Tibial artery (tissue), 4 donors: ENCODE measurements around the gene TRAPPC2.

Experiments
- DNase-seq, 2 donors: peaks; one replicate each; pipeline ENCODE4 v3.0.0-alpha.2; 2019
- H3K27ac ChIP-seq, 2 donors: fragments of 200-600 bp; sonication (generic) in 1 of 2; 1 replicate in 1 of 2; 2 replicates in 1 of 2; pipeline ENCODE4 v1.5.1; 2018 to 2019; ENCODE audit warnings: mild to moderate bottlenecking in 1 of 2
- H3K27me3 ChIP-seq, 2 donors: fragments of 200-600 bp; sonication (generic) in 1 of 2; one replicate each; pipeline versions ENCODE4 v1.5.1 to v1.6.0; 2016 to 2019
- H3K36me3 ChIP-seq, 3 donors: fragments of 200-600 bp; sonication (generic) in 2 of 3; one replicate each; pipeline ENCODE4 v1.5.1; 2016 to 2019; ENCODE audit warnings: mild to moderate bottlenecking in 2 of 3
- H3K4me1 ChIP-seq, 4 donors: fragments of 200-600 bp; sonication (generic) in 2 of 4; 1 replicate in 3 of 4; 2 replicates in 1 of 4; pipeline ENCODE4 v1.5.1; 2016 to 2019
- H3K4me3 ChIP-seq, 2 donors: fragments of 200-600 bp; sonication (generic) in 1 of 2; 1 replicate in 1 of 2; 2 replicates in 1 of 2; pipeline ENCODE4 v1.5.1; 2018 to 2019; ENCODE audit warnings: mild to moderate bottlenecking in 2 of 2
- H3K9me3 ChIP-seq, 3 donors: fragments of 200-600 bp; sonication (generic) in 1 of 3; one replicate each; pipeline ENCODE4 v1.5.1; 2016 to 2019
- CTCF ChIP-seq, 2 experiments: fragments of 200-600 bp in 1 of 2; fragments of 450-650 bp in 1 of 2; IDR thresholded peaks; one replicate each; pipeline ENCODE4 v1.5.1; 2017 to 2019; ENCODE audit warnings: antibody characterized with exemption in 2 of 2, mild to moderate bottlenecking in 1 of 2, moderate library complexity in 1 of 2
- intact Hi-C: fragments of 100-400 bp; cut with DNase I; formaldehyde crosslinking; loops from one replicate; pipeline ENCODE4 v1.15.0; 2023; ENCODE audit warnings: low total_unique reads

The TRAPPC2 gene

GRCh38 chrX:13693341-13693961 lies 41.0 kb downstream of the TRAPPC2 start:
- no peak for TF ChIP-seq CTCF (IDR thresholded peaks at IDR 0.05)
- intact Hi-C loops, result no loop called here
- H3K9me3 ChIP-seq, result no peaks in the 10 kb centered on the region
- no peak for DNase-seq
- no peaks in the 10 kb centered on the region for H3K27me3 ChIP-seq
- no peaks in the 10 kb centered on the region for H3K36me3 ChIP-seq
- peaks cover 0 to 50% (median 15%) of the 10 kb centered on the region in 4 donors for H3K4me1 ChIP-seq
- H3K27ac ChIP-seq, result no peak overlapping the region
- H3K4me3 ChIP-seq, result no peak overlapping the region

GRCh38 chrX:13692771-13693231 lies 41.6 kb downstream of the TRAPPC2 start:
- Histone ChIP-seq H3K4me1 (peaks cover 0 to 48% (median 15%) of the 10 kb centered on the region in 4 donors), H3K4me3 (no peak overlapping the region), H3K27ac (no peak overlapping the region), H3K27me3 (no peaks in the 10 kb centered on the region), H3K36me3 (no peaks in the 10 kb centered on the region), H3K9me3 (no peaks in the 10 kb centered on the region)
- intact Hi-C loops, result no loop called here
- TF ChIP-seq CTCF (IDR thresholded peaks at IDR 0.05), result no peak
- DNase-seq, result no peak

GRCh38 chrX:13691841-13692371 lies 42.5 kb downstream of the TRAPPC2 start:
- intact Hi-C loops, result no loop called here
- no peak for TF ChIP-seq CTCF (IDR thresholded peaks at IDR 0.05)
- Histone ChIP-seq H3K4me1 (peaks cover 0 to 48% (median 15%) of the 10 kb centered on the region in 4 donors), H3K27ac (no peak overlapping the region), H3K9me3 (no peaks in the 10 kb centered on the region), H3K36me3 (no peaks in the 10 kb centered on the region), H3K4me3 (no peak overlapping the region), H3K27me3 (no peaks in the 10 kb centered on the region)
- DNase-seq, result no peak

- no peak for TF ChIP-seq CTCF (IDR thresholded peaks at IDR 0.05)
- Histone ChIP-seq H3K36me3 (no peaks in the 10 kb centered on the region), H3K27me3 (no peaks in the 10 kb centered on the region), H3K27ac (no peak overlapping the region), H3K9me3 (no peaks in the 10 kb centered on the region), H3K4me1 (peaks cover 0 to 48% (median 15%) of the 10 kb centered on the region in 4 donors), H3K4me3 (peak overlapping the region in 1 of 2 donors; percentile 78)
- intact Hi-C loops, result no loop called here
- no peak for DNase-seq
These were observed 43.6 kb downstream of the TRAPPC2 start for GRCh38 chrX:13690836-13691235.

GRCh38 chrX:13689741-13690211 lies 44.6 kb downstream of the TRAPPC2 start:
- intact Hi-C loops, result no loop called here

More at GRCh38 chrX:13689741-13690211, 44.6 kb downstream of the TRAPPC2 start:
- TF ChIP-seq CTCF (IDR thresholded peaks at IDR 0.05), result no peak
- Histone ChIP-seq H3K4me1 (peaks cover 0 to 44% (median 14%) of the 10 kb centered on the region in 4 donors), H3K27me3 (no peaks in the 10 kb centered on the region), H3K36me3 (no peaks in the 10 kb centered on the region), H3K4me3 (peak overlapping the region; percentile 78 to 88), H3K9me3 (no peaks in the 10 kb centered on the region), H3K27ac (peak overlapping the region; percentile 94 to 97)
- no peak for DNase-seq
